PC-9 (cell line): ENCODE measurements around the gene USH2A. TPM values are rescaled to one million over a fixed set of nuclear protein-coding genes. Genes with fewer than 3 reads are reported as not detected.

Experiments used
- BruUV-seq: library from RNA; stranded (reverse); fragments of 400-500 nt; replicated peaks from 2 replicates; lab custom pipeline; 2021; lab: Mats Ljungman, UMichigan
- CTCF ChIA-PET: fragments of 300-600 bp; sonication (Branson Sonifier 250); formaldehyde crosslinking; loops from one replicate; lab custom pipeline; 2022; ENCODE audit warnings: antibody characterized with exemption; lab: Charles Lee
- POLR2A ChIA-PET: fragments of 300-600 bp; sonication (Branson Sonifier 250); formaldehyde crosslinking; loops from one replicate; lab custom pipeline; 2022; ENCODE audit warnings: antibody characterized with exemption; ENCODE audit not compliant: unreplicated experiment; lab: Charles Lee
- DNase-seq, 2 experiments: peaks; one replicate each; pipeline versions ENCODE4 v3.0.0 to v3.0.0-alpha.2; 2015 to 2022; ENCODE audit warnings: mixed read lengths in 1 of 2
- H2AFZ ChIP-seq: fragments of 200-600 bp; sonication (generic); 2 replicates; pipeline ENCODE4 v1.8.1; 2017; ENCODE audit warnings: antibody characterized with exemption
- H3F3A ChIP-seq: fragments of 200-600 bp; sonication (generic); 2 replicates; pipeline ENCODE4 v1.8.1; 2017; ENCODE audit warnings: antibody characterized with exemption, mild to moderate bottlenecking, low read depth; ENCODE audit not compliant: insufficient read depth
- H3K27ac ChIP-seq: fragments of 200-600 bp; sonication (generic); 2 replicates; pipeline ENCODE4 v1.6.1; 2016; ENCODE audit warnings: mixed run types
- H3K27me3 ChIP-seq: fragments of 200-600 bp; sonication (generic); 2 replicates; pipeline ENCODE4 v1.6.1; 2016; ENCODE audit warnings: low read depth, mixed run types; ENCODE audit not compliant: insufficient read depth
- H3K36me3 ChIP-seq: fragments of 200-600 bp; sonication (generic); 2 replicates; pipeline ENCODE4 v1.6.1; 2016; ENCODE audit warnings: low read depth, mixed run types
- H3K4me1 ChIP-seq: fragments of 200-600 bp; sonication (generic); replicated peaks from 2 replicates; pipeline ENCODE4 v1.6.1; 2016; ENCODE audit warnings: mixed run types; ENCODE audit not compliant: insufficient read depth
- H3K4me2 ChIP-seq: fragments of 200-600 bp; sonication (generic); 2 replicates; pipeline ENCODE4 v1.6.1; 2017; ENCODE audit warnings: mixed run types
- H3K4me3 ChIP-seq: fragments of 200-600 bp; sonication (generic); 2 replicates; pipeline ENCODE4 v1.6.1; 2016; ENCODE audit warnings: mixed run types
- H3K79me2 ChIP-seq: fragments of 200-600 bp; sonication (generic); 2 replicates; pipeline ENCODE4 v1.6.1; 2017; ENCODE audit warnings: low read depth, mixed run types
- H3K9me2 ChIP-seq: fragments of 200-600 bp; sonication (generic); 2 replicates; pipeline ENCODE4 v1.8.1; 2017; ENCODE audit warnings: mild to moderate bottlenecking; ENCODE audit not compliant: insufficient read depth
- H3K9me3 ChIP-seq: fragments of 200-600 bp; sonication (generic); 2 replicates; pipeline ENCODE4 v1.8.1; 2016; ENCODE audit warnings: low read depth; ENCODE audit not compliant: insufficient read depth
- H4K20me1 ChIP-seq: fragments of 200-600 bp; sonication (generic); 2 replicates; pipeline ENCODE4 v1.8.1; 2017; ENCODE audit not compliant: insufficient read depth
- CTCF ChIP-seq: fragments of 200-600 bp; sonication (generic); conservative IDR thresholded peaks from 2 replicates; pipeline ENCODE4 v1.6.1; 2017; ENCODE audit warnings: mixed run types, antibody characterized with exemption, mild to moderate bottlenecking, moderate library complexity
- EZH2 ChIP-seq: fragments of 200-600 bp; sonication (generic); IDR thresholded peaks from 2 replicates; pipeline ENCODE4 v1.8.0; 2017; ENCODE audit warnings: antibody characterized with exemption, low read depth
- intact Hi-C: fragments of 100-400 bp; cut with micrococcal nuclease; formaldehyde crosslinking; loops from one replicate; pipeline ENCODE4 v1.10.0; 2022; ENCODE audit not compliant: unreplicated experiment
- total RNA-seq: library from RNA; stranded (reverse); gene quantifications from 2 replicates; pipeline ENCODE4 v1.2.3, GENCODE V29; 2021

The USH2A gene
- total RNA-seq, 1 experiment from 2014 or later, result not detected

- DNase-seq, result peak; percentile 69 to 93
- Histone ChIP-seq H3K36me3 (peaks cover 59% of the 10 kb centered on the region), H3K27ac (peak overlapping the region; percentile 91), H4K20me1 (no peaks in the 10 kb centered on the region), H3K9me2 (no peaks in the 10 kb centered on the region), H3K79me2 (peaks cover 11% of the 10 kb centered on the region; the same call in 1 of the 2 replicates), H3K4me3 (peak overlapping the region; percentile 49), H3F3A (peaks cover 31% of the 10 kb centered on the region), H3K4me1 (peaks cover 46% of the 10 kb centered on the region), H3K27me3 (no peaks in the 10 kb centered on the region), H3K9me3 (peaks cover 3% of the 10 kb centered on the region; the same call in 1 of the 2 replicates), H2AFZ (peak overlapping the region; percentile 77), H3K4me2 (peak overlapping the region; percentile 80)
- no TSS peak for BruUV-seq
- ChIA-PET CTCF (no interaction called here), POLR2A (interaction anchor here (0.7 kb wide), 1 partner anchor 121 kb away, joined by 7 read pairs; no protein-coding TSS in a partner anchor)
- intact Hi-C loops, result loop anchor here (1.0 kb wide), 1 partner anchor 16 kb away; the partner anchor contains the start of gene KCTD3
- TF ChIP-seq CTCF, result no peak
- TF ChIP-seq EZH2, result no peak
These were observed 840.0 kb downstream of the USH2A start for GRCh38 chr1:215583185-215583749.

- H3K79me2 ChIP-seq, result peaks cover 16% of the 10 kb centered on the region
- H3K4me1 ChIP-seq, result peaks cover 46% of the 10 kb centered on the region
- H3K9me2 ChIP-seq, result no peaks in the 10 kb centered on the region; the same call in 1 of the 2 replicates
- no peak overlapping the region for H2AFZ ChIP-seq
- BruUV-seq, result no TSS peak
- H3K27ac ChIP-seq, result peak overlapping the region; percentile 91
- POLR2A ChIA-PET, result no interaction called here
- intact Hi-C loops, result no loop called here
- no peaks in the 10 kb centered on the region for H4K20me1 ChIP-seq
- H3K4me3 ChIP-seq, result no peak overlapping the region
- H3F3A ChIP-seq, result peaks cover 31% of the 10 kb centered on the region
- TF ChIP-seq EZH2, result no peak
- no peak for TF ChIP-seq CTCF
- peaks cover 3% of the 10 kb centered on the region; the same call in 1 of the 2 replicates for H3K9me3 ChIP-seq
- CTCF ChIA-PET, result no interaction called here
- H3K4me2 ChIP-seq, result no peak overlapping the region
- H3K27me3 ChIP-seq, result no peaks in the 10 kb centered on the region
- peaks cover 64% of the 10 kb centered on the region for H3K36me3 ChIP-seq
- no peak for DNase-seq
These were observed 841.4 kb downstream of the USH2A start for GRCh38 chr1:215581896-215582295.
